ENCODE results near the gene NPL.

GRCh38 chr1:182766050-182766449, 23.5 kb upstream of the NPL start:
- TF ChIP-seq, protein P1, sequence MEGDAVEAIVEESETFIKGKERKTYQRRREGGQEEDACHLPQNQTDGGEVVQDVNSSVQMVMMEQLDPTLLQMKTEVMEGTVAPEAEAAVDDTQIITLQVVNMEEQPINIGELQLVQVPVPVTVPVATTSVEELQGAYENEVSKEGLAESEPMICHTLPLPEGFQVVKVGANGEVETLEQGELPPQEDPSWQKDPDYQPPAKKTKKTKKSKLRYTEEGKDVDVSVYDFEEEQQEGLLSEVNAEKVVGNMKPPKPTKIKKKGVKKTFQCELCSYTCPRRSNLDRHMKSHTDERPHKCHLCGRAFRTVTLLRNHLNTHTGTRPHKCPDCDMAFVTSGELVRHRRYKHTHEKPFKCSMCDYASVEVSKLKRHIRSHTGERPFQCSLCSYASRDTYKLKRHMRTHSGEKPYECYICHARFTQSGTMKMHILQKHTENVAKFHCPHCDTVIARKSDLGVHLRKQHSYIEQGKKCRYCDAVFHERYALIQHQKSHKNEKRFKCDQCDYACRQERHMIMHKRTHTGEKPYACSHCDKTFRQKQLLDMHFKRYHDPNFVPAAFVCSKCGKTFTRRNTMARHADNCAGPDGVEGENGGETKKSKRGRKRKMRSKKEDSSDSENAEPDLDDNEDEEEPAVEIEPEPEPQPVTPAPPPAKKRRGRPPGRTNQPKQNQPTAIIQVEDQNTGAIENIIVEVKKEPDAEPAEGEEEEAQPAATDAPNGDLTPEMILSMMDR (optimal IDR thresholded peaks at IDR 0.05 in 1 of 3, IDR thresholded peaks at IDR 0.05 in 1 of 3, conservative IDR thresholded peaks at IDR 0.05 in 1 of 3; ENCODE audit: extremely low read depth in 1 of 3, insufficient read depth in 2 of 3, low read length in 3 of 3), result no peak
- TF ChIP-seq EZH2 (IDR thresholded peaks at IDR 0.05; ENCODE audit: low read length), result no peak

Measured in keratinocyte (primary cell).